Hematopoietic multipotent progenitor cell treated with erythropoietin and hydrocortisone succinate and interleukin-3 and kit ligand, for 15 days (in vitro differentiated cells): ENCODE measurements around the gene APEX1.
"Not testable (repeated sequence)": the region's sequence is repeated elsewhere in the genome, so short reads cannot be mapped to it uniquely, and the experiment has no call there.

ENCODE experiments used
- DNase-seq: peaks from one replicate; pipeline ENCODE4 v3.0.0-alpha.2; 2015; ENCODE audit warnings: low spot score

APEX1 gene

GRCh38 chr14:20435582-20436362, 19.3 kb upstream of the APEX1 start, which contains the start of gene KLHL33:
Gene KLHL33, minus strand, starts transcription at chr14:20436166. Its CDS starts 355 bp downstream, at chr14:20435811.
- no peak for DNase-seq

GRCh38 chr14:20436363-20436755, 18.7 kb upstream of the APEX1 start:
- no peak for DNase-seq

GRCh38 chr14:20438664-20439063, 16.4 kb upstream of the APEX1 start:
- no peak for DNase-seq

DNA sequence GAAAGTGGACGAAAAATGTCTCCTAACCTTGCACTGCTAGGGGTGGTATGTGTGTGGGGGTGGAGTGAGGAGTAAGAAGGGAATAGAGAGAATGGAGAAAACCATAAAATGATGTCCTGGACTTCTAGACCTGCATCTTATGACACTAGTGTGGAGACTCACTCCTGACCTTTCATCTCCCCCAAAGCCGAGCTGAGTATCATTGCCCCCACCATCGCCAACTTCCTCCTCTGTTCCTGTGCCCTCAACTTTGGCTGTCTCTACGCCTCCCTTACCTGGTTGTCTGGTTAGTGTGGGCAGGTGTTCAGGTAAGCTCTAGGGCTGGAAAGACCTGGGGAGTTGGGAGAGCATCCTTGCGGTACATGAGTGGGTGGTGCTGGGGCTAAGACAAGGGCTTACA, 14.6 kb upstream of the APEX1 start:
- no peak for DNase-seq

GRCh38 chr14:20440882-20441281, 14.1 kb upstream of the APEX1 start:
- DNase-seq, result no peak

DNA sequence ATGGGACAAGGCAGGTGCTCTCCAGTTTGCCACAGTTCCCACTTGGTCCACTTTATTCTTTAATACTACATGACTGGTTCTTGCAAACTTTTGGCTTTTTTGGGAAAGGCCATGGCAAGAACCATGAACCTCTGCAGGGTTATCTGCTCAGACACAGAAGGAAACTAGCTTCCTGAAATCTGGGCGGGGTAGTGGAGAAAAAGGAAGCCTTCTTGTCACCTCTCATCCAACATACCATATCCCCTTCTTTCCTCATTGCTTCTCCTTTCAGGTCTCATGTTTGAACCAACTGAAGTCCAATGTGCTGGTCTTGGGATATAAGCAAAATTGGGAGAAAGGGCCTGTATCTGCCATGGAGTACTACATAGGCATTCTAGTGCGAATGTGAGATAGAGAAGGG, 13.6 kb upstream of the APEX1 start:
- DNase-seq, result no peak

GRCh38 chr14:20443650-20444049, 11.4 kb upstream of the APEX1 start:
- DNase-seq, result not testable (repeated sequence)

GRCh38 chr14:20446889-20447288, 8.1 kb upstream of the APEX1 start:
- no peak for DNase-seq

DNA sequence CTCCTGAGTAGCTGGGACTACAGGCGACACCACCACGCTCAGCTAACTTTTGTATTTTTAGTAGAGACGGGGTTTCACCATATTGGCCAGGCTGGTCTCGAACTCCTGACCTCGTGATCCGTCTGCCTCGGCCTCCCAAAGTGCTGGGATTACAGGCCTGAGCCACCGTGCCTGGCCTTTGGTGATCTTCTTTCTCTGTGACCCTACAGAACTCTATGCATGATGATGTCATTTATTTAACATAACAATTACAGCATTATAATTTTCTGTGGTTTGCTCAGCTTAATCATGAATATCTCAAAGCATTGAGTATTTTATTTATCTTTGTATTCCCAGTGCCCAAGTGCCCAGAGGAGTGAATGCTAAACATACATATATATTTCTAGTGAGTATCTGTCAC, 2.2 kb upstream of the APEX1 start:
- DNase-seq, result not testable (repeated sequence)

DNA sequence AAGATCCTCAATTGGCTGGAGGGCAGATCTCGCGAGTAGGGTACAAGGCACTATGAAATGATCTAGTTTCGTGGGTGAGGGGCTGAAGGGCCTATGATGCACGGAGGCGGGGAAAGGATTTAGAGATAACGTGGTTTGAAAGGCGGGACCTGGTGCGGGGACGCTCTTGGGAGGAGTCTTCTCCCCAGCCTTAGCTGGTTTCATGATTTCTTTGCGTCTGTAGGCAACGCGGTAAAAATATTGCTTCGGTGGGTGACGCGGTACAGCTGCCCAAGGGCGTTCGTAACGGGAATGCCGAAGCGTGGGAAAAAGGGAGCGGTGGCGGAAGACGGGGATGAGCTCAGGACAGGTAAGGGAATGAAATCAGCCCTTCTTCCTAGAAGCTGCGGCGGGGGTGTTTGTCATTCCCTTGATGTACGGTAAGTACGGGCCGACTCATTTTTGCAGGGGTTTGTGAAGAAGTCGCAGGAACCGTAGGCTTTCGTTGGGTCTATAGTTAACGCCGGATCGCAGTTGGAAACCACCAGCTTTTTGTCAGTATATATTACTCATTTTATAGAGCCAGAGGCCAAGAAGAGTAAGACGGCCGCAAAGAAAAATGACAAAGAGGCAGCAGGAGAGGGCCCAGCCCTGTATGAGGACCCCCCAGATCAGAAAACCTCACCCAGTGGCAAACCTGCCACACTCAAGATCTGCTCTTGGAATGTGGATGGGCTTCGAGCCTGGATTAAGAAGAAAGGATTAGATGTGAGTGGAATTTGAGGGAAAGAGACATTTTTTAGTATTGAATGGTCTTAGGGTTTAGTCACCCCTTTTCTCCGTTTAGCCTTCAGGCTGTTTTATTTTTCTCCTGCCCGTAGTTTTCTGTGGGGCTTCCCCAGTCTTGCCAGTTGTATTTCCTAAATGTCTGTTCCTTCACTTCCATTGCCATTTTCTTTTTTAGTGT, 602 bp downstream of the APEX1 start:
- DNase-seq, result peak; percentile 78

DNA sequence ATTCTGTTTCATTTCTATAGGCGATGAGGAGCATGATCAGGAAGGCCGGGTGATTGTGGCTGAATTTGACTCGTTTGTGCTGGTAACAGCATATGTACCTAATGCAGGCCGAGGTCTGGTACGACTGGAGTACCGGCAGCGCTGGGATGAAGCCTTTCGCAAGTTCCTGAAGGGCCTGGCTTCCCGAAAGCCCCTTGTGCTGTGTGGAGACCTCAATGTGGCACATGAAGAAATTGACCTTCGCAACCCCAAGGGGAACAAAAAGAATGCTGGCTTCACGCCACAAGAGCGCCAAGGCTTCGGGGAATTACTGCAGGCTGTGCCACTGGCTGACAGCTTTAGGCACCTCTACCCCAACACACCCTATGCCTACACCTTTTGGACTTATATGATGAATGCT, 1.9 kb downstream of the APEX1 start:
- DNase-seq, result no peak

GRCh38 chr14:20458031-20458789, 3.2 kb downstream of the APEX1 start:
- DNase-seq, result no peak

GRCh38 chr14:20460458-20461224, 5.6 kb downstream of the APEX1 start:
- peak; percentile 52 for DNase-seq

DNA sequence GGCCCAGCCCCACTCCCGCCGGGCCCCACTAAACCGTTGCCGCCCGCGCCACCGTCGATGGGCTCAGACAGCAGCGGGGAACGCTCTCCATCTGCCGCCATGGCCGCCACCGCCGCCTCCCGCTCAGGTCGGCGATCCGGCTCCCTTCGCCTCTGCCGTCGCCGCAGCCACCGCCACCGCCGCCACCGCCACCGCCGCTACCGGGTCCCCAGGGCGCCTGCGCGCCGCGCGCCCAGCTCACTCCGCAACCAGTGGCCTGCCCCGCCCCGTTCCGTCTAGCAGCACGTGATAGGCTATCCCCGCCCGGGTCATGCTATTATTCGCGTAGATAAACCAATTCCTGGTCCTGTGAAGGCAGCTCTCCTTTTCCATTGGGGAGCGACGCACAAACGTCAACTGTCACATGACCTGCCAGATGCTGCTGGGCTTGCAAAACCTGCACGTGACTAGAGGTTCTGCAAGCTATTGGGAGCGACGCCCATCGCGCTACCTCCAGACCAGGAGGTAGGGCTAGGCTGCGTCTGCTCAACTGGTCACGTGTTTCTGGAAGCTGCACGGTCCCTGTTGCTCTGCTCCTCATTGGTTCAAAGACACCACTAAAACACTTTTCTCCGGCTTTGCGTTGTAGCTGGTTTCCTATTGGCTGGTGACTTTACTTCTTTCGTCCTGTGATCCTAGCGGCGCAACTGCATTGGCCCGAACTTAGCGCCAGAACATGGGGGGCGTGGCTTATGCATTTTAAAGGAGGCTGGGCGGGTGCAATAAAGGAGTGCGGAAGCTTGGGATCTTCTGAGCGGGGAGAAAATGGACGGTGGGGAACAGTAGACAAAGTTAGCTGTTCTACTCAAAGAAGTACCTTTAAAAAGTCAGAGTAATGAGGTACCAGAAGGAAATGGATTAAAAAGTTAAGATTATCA, 6.5 kb downstream of the APEX1 start, which contains the start of gene PIP4P1:
Gene PIP4P1, minus strand, starts transcription at position 210 of the 917 bp plus-strand sequence. Its CDS starts 109 bp downstream, at position 101.
- peak; percentile 100 for DNase-seq

DNA sequence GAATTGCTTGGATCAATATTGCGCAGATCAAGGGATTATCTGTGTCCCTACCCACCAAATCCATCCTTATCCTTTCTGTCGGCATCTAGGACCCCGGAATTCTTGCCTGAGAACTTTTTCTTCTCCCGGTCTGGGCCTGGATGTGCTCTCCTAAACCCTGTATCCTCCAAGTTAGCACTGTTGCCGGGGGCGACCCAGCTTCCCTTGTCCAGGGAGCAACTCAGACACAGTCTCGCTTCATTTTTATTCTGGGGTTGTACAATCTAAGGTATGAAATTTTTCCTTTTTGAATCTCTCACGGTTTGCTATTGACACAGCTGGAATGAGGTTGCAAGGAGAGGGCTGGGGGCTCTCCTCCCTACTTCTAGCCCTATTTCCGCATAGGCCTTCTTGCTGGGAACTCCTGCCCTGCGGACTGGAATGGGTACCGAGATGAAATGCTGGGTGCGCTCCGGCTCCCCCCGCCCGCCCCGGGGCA, 13.8 kb downstream of the APEX1 start:
- no peak for DNase-seq

DNA sequence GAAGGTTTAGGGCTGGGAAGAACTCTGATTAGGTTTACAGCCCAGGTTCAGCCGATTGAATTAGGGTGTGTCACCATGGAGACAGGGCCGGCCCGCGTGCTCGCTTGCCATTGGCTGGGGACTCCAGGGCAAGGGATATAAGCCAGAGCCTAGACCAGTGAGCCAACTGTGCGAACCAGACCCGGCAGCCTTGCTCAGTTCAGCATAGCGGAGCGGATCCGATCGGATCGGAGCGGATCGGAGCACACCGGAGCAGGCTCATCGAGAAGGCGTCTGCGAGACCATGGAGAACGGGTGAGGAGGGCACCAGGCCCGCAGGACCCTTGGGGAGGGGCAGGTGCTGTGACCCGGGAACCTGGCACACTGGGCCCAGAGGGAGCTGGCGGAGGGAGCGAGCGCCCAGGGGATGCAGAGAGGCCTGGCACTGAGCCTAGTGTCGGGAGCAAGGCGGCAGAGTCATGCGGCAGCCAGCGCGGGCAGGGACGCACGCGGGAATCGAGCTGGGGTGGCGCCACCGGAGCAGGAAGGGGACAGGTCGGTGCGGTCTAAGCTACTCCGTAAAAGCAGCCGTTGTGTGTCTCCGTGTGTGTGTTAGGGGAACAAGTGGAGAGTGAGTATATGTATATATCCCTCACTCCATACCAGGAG, 14.3 kb downstream of the APEX1 start, which contains the start of gene PNP:
Gene PNP, plus strand, starts transcription at position 165 of the 648 bp plus-strand sequence. Its CDS starts 119 bp downstream, at position 284.
- DNase-seq, result peak; percentile 96

GRCh38 chr14:20469890-20470602, 15.0 kb downstream of the APEX1 start:
- DNase-seq, result peak; percentile 70

GRCh38 chr14:20470603-20470901, 15.5 kb downstream of the APEX1 start:
- peak; percentile 28 for DNase-seq
